NCI-H748 (cell line): ENCODE measurements around the gene MAN1B1.
"Not testable (repeated sequence)": the region's sequence is repeated elsewhere in the genome, so short reads cannot be mapped to it uniquely, and the experiment has no call there.

Experiments
- DNase-seq: peaks from one replicate; lab custom pipeline; 2025; ENCODE audit not compliant: unreplicated experiment; lab: John Stamatoyannopoulos, UW

MAN1B1 gene

GRCh38 chr9:137052998-137053943 is 33.5 kb upstream of the MAN1B1 start:
- DNase-seq: peak; percentile 56

- DNase-seq: peak; percentile 83
Observed at GRCh38 chr9:137053944-137054931, 32.5 kb upstream of the MAN1B1 start, which contains the start of gene ENTPD2. TSS of gene ENTPD2 (minus strand) at chr9:137054061. CDS start at chr9:137053997, 64 bp downstream.

- no peak for DNase-seq
Observed at GRCh38 chr9:137054932-137055384, 31.8 kb upstream of the MAN1B1 start.

- DNase-seq: no peak
Observed at GRCh38 chr9:137055385-137056364, 31.1 kb upstream of the MAN1B1 start.

- DNase-seq: peak; percentile 56
Observed at GRCh38 chr9:137056739-137057415, 29.9 kb upstream of the MAN1B1 start.

- DNase-seq: peak; percentile 33
Observed at GRCh38 chr9:137057545-137057944, 29.2 kb upstream of the MAN1B1 start.

GRCh38 chr9:137058521-137059234 is 28.1 kb upstream of the MAN1B1 start:
- no peak for DNase-seq

GRCh38 chr9:137062384-137062783 is 24.4 kb upstream of the MAN1B1 start:
- no peak for DNase-seq

- not testable (repeated sequence) for DNase-seq
Observed at GRCh38 chr9:137062798-137063197, 24.0 kb upstream of the MAN1B1 start.

- no peak for DNase-seq
Observed at GRCh38 chr9:137063311-137064026, 23.3 kb upstream of the MAN1B1 start.

- DNase-seq: peak; percentile 62
Observed at GRCh38 chr9:137064027-137064879, 22.5 kb upstream of the MAN1B1 start.

GRCh38 chr9:137064880-137065164 is 22.0 kb upstream of the MAN1B1 start:
- DNase-seq: no peak

- DNase-seq: no peak
Observed at GRCh38 chr9:137065336-137065967, 21.3 kb upstream of the MAN1B1 start.

GRCh38 chr9:137066096-137066861 is 20.5 kb upstream of the MAN1B1 start:
- no peak for DNase-seq

GRCh38 chr9:137067860-137068538 is 18.8 kb upstream of the MAN1B1 start:
- DNase-seq: peak; percentile 77
